SK-N-SH (cell line): ENCODE results near the gene PRMT3.

Experiments used
- GABPA ChIP-seq: IDR thresholded peaks from 2 replicates; pipeline ENCODE4 v1.4.0; 2012; ENCODE audit warnings: low read depth, mild to moderate bottlenecking
- JUND ChIP-seq: IDR thresholded peaks from 2 replicates; pipeline ENCODE4 v1.4.0; 2012
- TF ChIP-seq, protein P1 (sequence below): fragments of 200-600 bp; sonication (generic); IDR thresholded peaks from 2 replicates; pipeline ENCODE4 v1.6.1; 2017; ENCODE audit warnings: antibody characterized with exemption, mild to moderate bottlenecking, moderate library complexity
- TF ChIP-seq, protein P2 (sequence below): IDR thresholded peaks from 2 replicates; pipeline ENCODE4 v1.4.0; 2012; ENCODE audit warnings: low read depth
- TF ChIP-seq, protein P3 (sequence below): IDR thresholded peaks from 2 replicates; pipeline ENCODE4 v1.6.1; 2012; ENCODE audit warnings: mild to moderate bottlenecking, low read depth, low read length, moderate library complexity

DNA sequence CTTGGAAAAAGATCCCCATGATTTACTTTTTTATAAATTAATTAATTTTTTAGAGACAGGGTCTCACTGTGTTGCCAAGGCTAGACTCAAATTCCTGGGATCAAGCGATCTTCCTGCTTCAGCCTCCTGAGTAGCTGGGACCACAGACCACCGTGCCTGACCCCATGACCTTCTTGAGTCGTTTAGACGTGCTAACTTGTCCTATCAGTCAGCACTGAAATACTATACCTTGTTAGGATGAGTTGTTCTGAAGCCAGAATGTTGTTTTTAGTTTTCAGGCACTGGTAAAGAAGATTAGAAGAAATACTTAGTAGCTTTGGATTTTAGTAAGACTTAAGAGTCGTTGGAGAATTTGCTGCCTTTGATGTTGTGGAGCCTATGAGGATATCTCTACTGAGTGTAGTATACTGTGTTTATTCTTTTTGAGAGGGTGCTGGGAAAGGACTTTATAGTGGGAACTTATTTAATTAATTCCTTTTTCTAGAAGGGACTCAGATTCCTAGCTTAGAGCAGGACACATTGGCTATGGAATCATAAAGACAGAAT, 15.4 kb upstream of the PRMT3 start:
- TF ChIP-seq, protein P1, sequence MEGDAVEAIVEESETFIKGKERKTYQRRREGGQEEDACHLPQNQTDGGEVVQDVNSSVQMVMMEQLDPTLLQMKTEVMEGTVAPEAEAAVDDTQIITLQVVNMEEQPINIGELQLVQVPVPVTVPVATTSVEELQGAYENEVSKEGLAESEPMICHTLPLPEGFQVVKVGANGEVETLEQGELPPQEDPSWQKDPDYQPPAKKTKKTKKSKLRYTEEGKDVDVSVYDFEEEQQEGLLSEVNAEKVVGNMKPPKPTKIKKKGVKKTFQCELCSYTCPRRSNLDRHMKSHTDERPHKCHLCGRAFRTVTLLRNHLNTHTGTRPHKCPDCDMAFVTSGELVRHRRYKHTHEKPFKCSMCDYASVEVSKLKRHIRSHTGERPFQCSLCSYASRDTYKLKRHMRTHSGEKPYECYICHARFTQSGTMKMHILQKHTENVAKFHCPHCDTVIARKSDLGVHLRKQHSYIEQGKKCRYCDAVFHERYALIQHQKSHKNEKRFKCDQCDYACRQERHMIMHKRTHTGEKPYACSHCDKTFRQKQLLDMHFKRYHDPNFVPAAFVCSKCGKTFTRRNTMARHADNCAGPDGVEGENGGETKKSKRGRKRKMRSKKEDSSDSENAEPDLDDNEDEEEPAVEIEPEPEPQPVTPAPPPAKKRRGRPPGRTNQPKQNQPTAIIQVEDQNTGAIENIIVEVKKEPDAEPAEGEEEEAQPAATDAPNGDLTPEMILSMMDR = no peak
- TF ChIP-seq, protein P2, sequence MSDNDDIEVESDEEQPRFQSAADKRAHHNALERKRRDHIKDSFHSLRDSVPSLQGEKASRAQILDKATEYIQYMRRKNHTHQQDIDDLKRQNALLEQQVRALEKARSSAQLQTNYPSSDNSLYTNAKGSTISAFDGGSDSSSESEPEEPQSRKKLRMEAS = no peak
- TF ChIP-seq JUND (no peak), GABPA (no peak)
- TF ChIP-seq, protein P3, sequence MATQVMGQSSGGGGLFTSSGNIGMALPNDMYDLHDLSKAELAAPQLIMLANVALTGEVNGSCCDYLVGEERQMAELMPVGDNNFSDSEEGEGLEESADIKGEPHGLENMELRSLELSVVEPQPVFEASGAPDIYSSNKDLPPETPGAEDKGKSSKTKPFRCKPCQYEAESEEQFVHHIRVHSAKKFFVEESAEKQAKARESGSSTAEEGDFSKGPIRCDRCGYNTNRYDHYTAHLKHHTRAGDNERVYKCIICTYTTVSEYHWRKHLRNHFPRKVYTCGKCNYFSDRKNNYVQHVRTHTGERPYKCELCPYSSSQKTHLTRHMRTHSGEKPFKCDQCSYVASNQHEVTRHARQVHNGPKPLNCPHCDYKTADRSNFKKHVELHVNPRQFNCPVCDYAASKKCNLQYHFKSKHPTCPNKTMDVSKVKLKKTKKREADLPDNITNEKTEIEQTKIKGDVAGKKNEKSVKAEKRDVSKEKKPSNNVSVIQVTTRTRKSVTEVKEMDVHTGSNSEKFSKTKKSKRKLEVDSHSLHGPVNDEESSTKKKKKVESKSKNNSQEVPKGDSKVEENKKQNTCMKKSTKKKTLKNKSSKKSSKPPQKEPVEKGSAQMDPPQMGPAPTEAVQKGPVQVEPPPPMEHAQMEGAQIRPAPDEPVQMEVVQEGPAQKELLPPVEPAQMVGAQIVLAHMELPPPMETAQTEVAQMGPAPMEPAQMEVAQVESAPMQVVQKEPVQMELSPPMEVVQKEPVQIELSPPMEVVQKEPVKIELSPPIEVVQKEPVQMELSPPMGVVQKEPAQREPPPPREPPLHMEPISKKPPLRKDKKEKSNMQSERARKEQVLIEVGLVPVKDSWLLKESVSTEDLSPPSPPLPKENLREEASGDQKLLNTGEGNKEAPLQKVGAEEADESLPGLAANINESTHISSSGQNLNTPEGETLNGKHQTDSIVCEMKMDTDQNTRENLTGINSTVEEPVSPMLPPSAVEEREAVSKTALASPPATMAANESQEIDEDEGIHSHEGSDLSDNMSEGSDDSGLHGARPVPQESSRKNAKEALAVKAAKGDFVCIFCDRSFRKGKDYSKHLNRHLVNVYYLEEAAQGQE = no peak
